Measurements from ENCODE around the gene USP37. TPM values are rescaled to one million over a fixed set of nuclear protein-coding genes. Genes with fewer than 3 reads are reported as not detected.

USP37 gene
- total RNA-seq, 1 donor from 2014 or later = 17.7 TPM

- H3K36me3 ChIP-seq (ENCODE audit: control insufficient read depth in 3 of 3, insufficient read depth in 3 of 3, low read length in 3 of 3) = peaks cover 15 to 20% (median 18%) of the 10 kb centered on the region in 3 donors
- H3K4me3 ChIP-seq (ENCODE audit: low read length in 3 of 3) = no peak overlapping the region
- H3K9me3 ChIP-seq (ENCODE audit: control insufficient read depth in 3 of 3, low read length in 3 of 3) = no peaks in the 10 kb centered on the region
- H3K27me3 ChIP-seq (ENCODE audit: control insufficient read depth in 3 of 3, insufficient read depth in 3 of 3, low read length in 3 of 3) = no peaks in the 10 kb centered on the region
- H3K4me1 ChIP-seq (ENCODE audit: control insufficient read depth in 3 of 3, insufficient read depth in 3 of 3, low read length in 3 of 3) = peaks cover 23 to 31% (median 26%) of the 10 kb centered on the region in 3 donors
- peak overlapping the region in 1 of 3 donors; percentile 28 for H3K9ac ChIP-seq (ENCODE audit: low read depth in 1 of 3, low read length in 3 of 3)
- no peak overlapping the region for H3K27ac ChIP-seq (ENCODE audit: low read depth, low read length)
Observed at GRCh38 chr2:218407717-218408116, 160.4 kb downstream of the USP37 start.

DNA sequence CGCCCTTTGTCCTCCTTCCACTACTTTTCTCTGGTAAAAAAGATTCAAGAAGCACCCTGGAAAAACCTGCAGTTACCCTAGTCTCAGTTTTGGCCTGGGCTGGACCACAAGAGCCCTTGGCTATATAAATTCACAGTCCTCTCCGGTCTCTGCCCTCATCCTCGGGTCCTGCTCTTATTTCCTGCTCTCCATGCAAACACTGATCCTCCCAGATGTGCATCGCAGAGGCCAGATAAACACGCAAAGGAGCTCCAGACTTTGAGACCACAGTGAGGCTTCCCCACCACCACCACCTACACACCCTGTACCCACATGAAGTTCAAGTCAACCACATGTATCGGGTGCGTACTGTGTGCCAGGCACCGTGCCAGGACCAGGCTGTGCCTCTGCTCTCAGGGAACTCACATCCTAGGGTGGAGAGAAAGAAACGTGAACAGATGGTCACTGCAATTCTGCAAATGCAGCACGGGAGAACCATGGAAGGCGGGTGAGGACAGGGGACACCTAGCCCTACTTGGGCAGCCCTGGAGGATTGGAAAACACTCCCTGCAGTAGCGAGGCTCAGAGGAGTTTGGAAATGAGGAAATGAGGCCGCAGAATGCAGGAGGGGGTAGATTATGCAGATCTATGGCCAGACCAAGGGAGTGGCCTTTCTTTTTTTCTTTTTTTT is 161.1 kb downstream of the USP37 start:
- Histone ChIP-seq H3K27ac (ENCODE audit: low read depth, low read length) (peak overlapping the region; percentile 76), H3K9ac (ENCODE audit: low read depth in 1 of 3, low read length in 3 of 3) (peak overlapping the region; percentile 73 to 83 (median 74)), H3K27me3 (ENCODE audit: control insufficient read depth in 3 of 3, insufficient read depth in 3 of 3, low read length in 3 of 3) (no peaks in the 10 kb centered on the region), H3K4me1 (ENCODE audit: control insufficient read depth in 3 of 3, insufficient read depth in 3 of 3, low read length in 3 of 3) (peaks cover 28 to 38% (median 33%) of the 10 kb centered on the region in 3 donors), H3K9me3 (ENCODE audit: control insufficient read depth in 3 of 3, low read length in 3 of 3) (no peaks in the 10 kb centered on the region), H3K4me3 (ENCODE audit: low read length in 3 of 3) (peak overlapping the region; percentile 71 to 80 (median 79)), H3K36me3 (ENCODE audit: control insufficient read depth in 3 of 3, insufficient read depth in 3 of 3, low read length in 3 of 3) (peaks cover 20 to 24% (median 21%) of the 10 kb centered on the region in 3 donors)

DNA sequence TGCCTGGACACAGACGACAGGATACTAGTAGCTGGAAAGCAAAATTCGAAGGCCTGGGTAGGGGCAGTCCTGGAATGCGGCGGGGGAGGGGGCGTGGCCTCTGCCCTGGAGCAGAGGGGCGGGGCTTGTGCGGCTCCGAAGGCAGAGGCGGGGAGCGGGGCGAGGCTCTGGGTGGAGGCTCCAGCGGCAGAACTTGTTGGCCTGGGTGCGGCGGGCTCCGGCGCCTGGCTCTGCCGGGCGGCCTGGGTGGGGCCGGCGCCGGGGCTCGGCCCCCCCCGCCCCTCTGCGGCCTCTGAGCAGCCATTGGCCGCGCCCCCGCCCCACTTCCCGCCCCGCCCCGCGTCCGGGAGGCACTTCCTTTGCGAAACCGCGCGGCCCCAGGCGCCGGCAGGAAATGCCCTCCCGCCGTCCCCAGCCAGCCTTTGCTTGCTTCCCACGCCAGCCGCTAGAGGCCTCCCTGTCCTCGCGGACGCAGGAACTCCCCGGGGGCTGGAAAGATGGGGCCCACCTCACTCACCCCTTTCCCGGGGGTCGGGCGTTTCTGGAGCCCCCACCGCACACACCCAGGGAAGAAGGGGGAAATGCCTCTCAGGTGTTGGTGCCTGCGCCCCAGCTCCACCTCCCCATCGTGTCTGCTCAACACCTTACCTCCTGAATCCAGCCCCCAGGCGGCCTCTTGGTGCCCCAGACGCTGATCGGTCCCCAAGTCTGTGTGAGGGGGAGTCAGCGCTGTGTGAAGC is 161.8 kb downstream of the USP37 start:
- Histone ChIP-seq H3K9ac (ENCODE audit: low read depth in 1 of 3, low read length in 3 of 3) (peak overlapping the region; percentile 74 to 83 (median 79)), H3K4me1 (ENCODE audit: control insufficient read depth in 3 of 3, insufficient read depth in 3 of 3, low read length in 3 of 3) (peaks cover 35 to 45% (median 39%) of the 10 kb centered on the region in 3 donors)

GRCh38 chr2:218405746-218406208 is 162.4 kb downstream of the USP37 start:
- H3K27ac ChIP-seq (ENCODE audit: low read depth, low read length) = peak overlapping the region; percentile 85
- H3K4me1 ChIP-seq (ENCODE audit: control insufficient read depth in 3 of 3, insufficient read depth in 3 of 3, low read length in 3 of 3) = peaks cover 40 to 50% (median 44%) of the 10 kb centered on the region in 3 donors
- peak overlapping the region; percentile 65 to 83 (median 79) for H3K9ac ChIP-seq (ENCODE audit: low read depth in 1 of 3, low read length in 3 of 3)
- H3K36me3 ChIP-seq (ENCODE audit: control insufficient read depth in 3 of 3, insufficient read depth in 3 of 3, low read length in 3 of 3) = peaks cover 20 to 28% (median 22%) of the 10 kb centered on the region in 3 donors
- H3K9me3 ChIP-seq (ENCODE audit: control insufficient read depth in 3 of 3, low read length in 3 of 3) = no peaks in the 10 kb centered on the region
- H3K27me3 ChIP-seq (ENCODE audit: control insufficient read depth in 3 of 3, insufficient read depth in 3 of 3, low read length in 3 of 3) = no peaks in the 10 kb centered on the region
- H3K4me3 ChIP-seq (ENCODE audit: low read length in 3 of 3) = peak overlapping the region; percentile 72 to 78 (median 73)

More for the DNA sequence above, 161.8 kb downstream of the USP37 start:
- Histone ChIP-seq H3K36me3 (ENCODE audit: control insufficient read depth in 3 of 3, insufficient read depth in 3 of 3, low read length in 3 of 3) (peaks cover 20 to 28% (median 22%) of the 10 kb centered on the region in 3 donors), H3K9me3 (ENCODE audit: control insufficient read depth in 3 of 3, low read length in 3 of 3) (no peaks in the 10 kb centered on the region), H3K27ac (ENCODE audit: low read depth, low read length) (peak overlapping the region; percentile 85), H3K4me3 (ENCODE audit: low read length in 3 of 3) (peak overlapping the region; percentile 78 to 80 (median 79)), H3K27me3 (ENCODE audit: control insufficient read depth in 3 of 3, insufficient read depth in 3 of 3, low read length in 3 of 3) (no peaks in the 10 kb centered on the region)

- no peaks in the 10 kb centered on the region for H3K27me3 ChIP-seq (ENCODE audit: control insufficient read depth in 3 of 3, insufficient read depth in 3 of 3, low read length in 3 of 3)
- peak overlapping the region; percentile 72 to 78 (median 73) for H3K4me3 ChIP-seq (ENCODE audit: low read length in 3 of 3)
- peak overlapping the region; percentile 85 for H3K27ac ChIP-seq (ENCODE audit: low read depth, low read length)
- H3K9ac ChIP-seq (ENCODE audit: low read depth in 1 of 3, low read length in 3 of 3) = peak overlapping the region; percentile 65 to 83 (median 79)
- H3K4me1 ChIP-seq (ENCODE audit: control insufficient read depth in 3 of 3, insufficient read depth in 3 of 3, low read length in 3 of 3) = peaks cover 40 to 50% (median 44%) of the 10 kb centered on the region in 3 donors
- no peaks in the 10 kb centered on the region for H3K9me3 ChIP-seq (ENCODE audit: control insufficient read depth in 3 of 3, low read length in 3 of 3)
- H3K36me3 ChIP-seq (ENCODE audit: control insufficient read depth in 3 of 3, insufficient read depth in 3 of 3, low read length in 3 of 3) = peaks cover 20 to 28% (median 22%) of the 10 kb centered on the region in 3 donors
Observed at GRCh38 chr2:218405086-218405745, 162.9 kb downstream of the USP37 start.

DNA sequence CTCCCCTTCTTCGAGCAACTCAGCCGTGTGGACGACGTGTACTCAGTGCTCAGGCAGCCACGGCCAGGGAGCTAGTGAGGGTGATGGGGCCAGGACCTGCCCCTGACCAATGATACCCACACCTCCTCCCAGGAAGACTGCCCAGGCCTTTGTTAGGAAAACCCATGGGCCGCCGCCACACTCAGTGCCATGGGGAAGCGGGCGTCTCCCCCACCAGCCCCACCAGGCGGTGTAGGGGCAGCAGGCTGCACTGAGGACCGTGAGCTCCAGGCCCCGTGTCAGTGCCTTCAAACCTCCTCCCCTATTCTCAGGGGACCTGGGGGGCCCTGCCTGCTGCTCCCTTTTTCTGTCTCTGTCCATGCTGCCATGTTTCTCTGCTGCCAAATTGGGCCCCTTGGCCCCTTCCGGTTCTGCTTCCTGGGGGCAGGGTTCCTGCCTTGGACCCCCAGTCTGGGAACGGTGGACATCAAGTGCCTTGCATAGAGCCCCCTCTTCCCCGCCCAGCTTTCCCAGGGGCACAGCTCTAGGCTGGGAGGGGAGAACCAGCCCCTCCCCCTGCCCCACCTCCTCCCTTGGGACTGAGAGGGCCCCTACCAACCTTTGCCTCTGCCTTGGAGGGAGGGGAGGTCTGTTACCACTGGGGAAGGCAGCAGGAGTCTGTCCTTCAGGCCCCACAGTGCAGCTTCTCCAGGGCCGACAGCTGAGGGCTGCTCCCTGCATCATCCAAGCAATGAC is 163.6 kb downstream of the USP37 start:
- H3K4me1 ChIP-seq (ENCODE audit: control insufficient read depth in 3 of 3, insufficient read depth in 3 of 3, low read length in 3 of 3) = peaks cover 40 to 50% (median 44%) of the 10 kb centered on the region in 3 donors
- H3K36me3 ChIP-seq (ENCODE audit: control insufficient read depth in 3 of 3, insufficient read depth in 3 of 3, low read length in 3 of 3) = peaks cover 20 to 28% (median 22%) of the 10 kb centered on the region in 3 donors
- no peak overlapping the region for H3K27ac ChIP-seq (ENCODE audit: low read depth, low read length)
- no peak overlapping the region for H3K4me3 ChIP-seq (ENCODE audit: low read length in 3 of 3)
- H3K9ac ChIP-seq (ENCODE audit: low read depth in 1 of 3, low read length in 3 of 3) = peak overlapping the region in 1 of 3 donors; percentile 40
- no peaks in the 10 kb centered on the region for H3K9me3 ChIP-seq (ENCODE audit: control insufficient read depth in 3 of 3, low read length in 3 of 3)
- no peaks in the 10 kb centered on the region for H3K27me3 ChIP-seq (ENCODE audit: control insufficient read depth in 3 of 3, insufficient read depth in 3 of 3, low read length in 3 of 3)

DNA sequence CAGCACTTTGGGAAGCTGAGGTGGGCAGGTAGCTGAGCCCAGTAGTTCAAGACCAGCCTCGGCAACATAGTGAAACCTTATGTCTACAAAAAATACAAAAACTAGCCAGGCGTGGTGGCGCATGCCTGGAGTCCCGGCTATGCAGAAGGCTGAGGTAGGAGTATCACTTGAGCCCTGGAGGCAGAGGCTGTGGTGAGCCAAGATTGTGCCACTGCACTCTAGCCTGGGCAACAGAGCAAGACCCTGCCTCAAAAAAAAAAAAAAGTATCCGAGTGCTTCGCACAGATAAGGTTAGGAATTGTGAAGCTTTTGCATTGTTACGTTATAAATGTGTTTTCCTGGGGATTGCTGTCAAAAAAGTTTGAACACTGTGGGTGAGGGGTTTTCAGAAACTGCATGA is 164.3 kb downstream of the USP37 start:
- Histone ChIP-seq H3K27ac (ENCODE audit: low read depth, low read length) (no peak overlapping the region), H3K4me3 (ENCODE audit: low read length in 3 of 3) (no peak overlapping the region), H3K27me3 (ENCODE audit: control insufficient read depth in 3 of 3, insufficient read depth in 3 of 3, low read length in 3 of 3) (no peaks in the 10 kb centered on the region), H3K4me1 (ENCODE audit: control insufficient read depth in 3 of 3, insufficient read depth in 3 of 3, low read length in 3 of 3) (peaks cover 43 to 55% (median 50%) of the 10 kb centered on the region in 3 donors), H3K36me3 (ENCODE audit: control insufficient read depth in 3 of 3, insufficient read depth in 3 of 3, low read length in 3 of 3) (peaks cover 20 to 28% (median 22%) of the 10 kb centered on the region in 3 donors), H3K9ac (ENCODE audit: low read depth in 1 of 3, low read length in 3 of 3) (no peak overlapping the region), H3K9me3 (ENCODE audit: control insufficient read depth in 3 of 3, low read length in 3 of 3) (no peaks in the 10 kb centered on the region)

DNA sequence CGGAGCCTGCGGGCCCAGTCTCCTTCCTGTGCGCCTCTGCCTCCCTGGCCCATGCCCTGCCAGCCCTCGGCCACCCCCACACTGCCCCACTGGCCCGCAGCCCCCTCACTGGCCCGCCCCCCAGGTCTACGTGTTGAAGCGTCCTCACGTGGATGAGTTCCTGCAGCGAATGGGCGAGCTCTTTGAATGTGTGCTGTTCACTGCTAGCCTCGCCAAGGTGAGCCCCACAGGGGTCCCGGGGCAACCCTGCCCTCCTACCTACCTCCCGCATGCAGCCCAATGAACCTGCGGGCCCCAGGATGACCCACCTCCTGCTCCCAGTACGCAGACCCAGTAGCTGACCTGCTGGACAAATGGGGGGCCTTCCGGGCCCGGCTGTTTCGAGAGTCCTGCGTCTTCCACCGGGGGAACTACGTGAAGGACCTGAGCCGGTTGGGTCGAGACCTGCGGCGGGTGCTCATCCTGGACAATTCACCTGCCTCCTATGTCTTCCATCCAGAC is 165.2 kb downstream of the USP37 start:
- Histone ChIP-seq H3K36me3 (ENCODE audit: control insufficient read depth in 3 of 3, insufficient read depth in 3 of 3, low read length in 3 of 3) (peaks cover 20 to 28% (median 22%) of the 10 kb centered on the region in 3 donors), H3K9me3 (ENCODE audit: control insufficient read depth in 3 of 3, low read length in 3 of 3) (no peaks in the 10 kb centered on the region), H3K27me3 (ENCODE audit: control insufficient read depth in 3 of 3, insufficient read depth in 3 of 3, low read length in 3 of 3) (no peaks in the 10 kb centered on the region), H3K9ac (ENCODE audit: low read depth in 1 of 3, low read length in 3 of 3) (peak overlapping the region in 2 of 3 donors; percentile 32 to 40), H3K4me3 (ENCODE audit: low read length in 3 of 3) (no peak overlapping the region), H3K27ac (ENCODE audit: low read depth, low read length) (no peak overlapping the region), H3K4me1 (ENCODE audit: control insufficient read depth in 3 of 3, insufficient read depth in 3 of 3, low read length in 3 of 3) (peaks cover 46 to 61% (median 55%) of the 10 kb centered on the region in 3 donors)

DNA sequence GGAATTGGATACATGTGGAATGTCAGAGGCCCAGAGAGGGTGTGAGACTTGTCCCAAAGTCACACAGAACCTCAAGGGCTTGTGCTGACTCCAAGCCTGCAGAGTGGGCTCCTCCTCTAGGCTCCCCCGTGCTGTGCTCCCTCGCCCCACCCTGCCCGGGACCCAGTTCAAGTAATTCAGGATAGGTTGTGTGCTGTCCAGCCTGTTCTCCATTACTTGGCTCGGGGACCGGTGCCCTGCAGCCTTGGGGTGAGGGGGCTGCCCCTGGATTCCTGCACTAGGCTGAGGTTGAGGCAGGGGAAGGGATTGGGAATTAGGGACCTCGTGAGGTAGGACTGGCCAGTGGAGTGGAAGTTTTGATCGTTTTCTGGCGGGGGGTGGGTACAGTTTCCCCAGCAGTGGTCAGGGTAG is 165.7 kb downstream of the USP37 start:
- no peak overlapping the region for H3K27ac ChIP-seq (ENCODE audit: low read depth, low read length)

More for the DNA sequence above, 165.7 kb downstream of the USP37 start:
- no peaks in the 10 kb centered on the region for H3K9me3 ChIP-seq (ENCODE audit: control insufficient read depth in 3 of 3, low read length in 3 of 3)
- peak overlapping the region in 1 of 3 donors; percentile 40 for H3K9ac ChIP-seq (ENCODE audit: low read depth in 1 of 3, low read length in 3 of 3)
- H3K4me1 ChIP-seq (ENCODE audit: control insufficient read depth in 3 of 3, insufficient read depth in 3 of 3, low read length in 3 of 3) = peaks cover 49 to 65% (median 60%) of the 10 kb centered on the region in 3 donors
- H3K27me3 ChIP-seq (ENCODE audit: control insufficient read depth in 3 of 3, insufficient read depth in 3 of 3, low read length in 3 of 3) = no peaks in the 10 kb centered on the region
- peaks cover 20 to 28% (median 22%) of the 10 kb centered on the region in 3 donors for H3K36me3 ChIP-seq (ENCODE audit: control insufficient read depth in 3 of 3, insufficient read depth in 3 of 3, low read length in 3 of 3)
- no peak overlapping the region for H3K4me3 ChIP-seq (ENCODE audit: low read length in 3 of 3)
